Adipocyte (in vitro differentiated cells): ENCODE measurements around the gene PDE9A.

ENCODE experiments used
- DNase-seq: peaks from one replicate; pipeline ENCODE4 v3.0.0-alpha.2; 2015; ENCODE audit warnings: low read depth
- H3K27me3 ChIP-seq: replicated peaks from 2 replicates; pipeline ENCODE4 v1.7.0; 2013; ENCODE audit warnings: mild to moderate bottlenecking, low read length, moderate library complexity; ENCODE audit not compliant: control insufficient read depth, insufficient read depth
- H3K36me3 ChIP-seq: 2 replicates; pipeline ENCODE4 v1.7.0; 2013; ENCODE audit warnings: low read length, mild to moderate bottlenecking, moderate library complexity; ENCODE audit not compliant: control insufficient read depth, insufficient read depth, severe bottlenecking
- H3K4me1 ChIP-seq: 2 replicates; pipeline ENCODE4 v1.7.0; 2013; ENCODE audit warnings: mild to moderate bottlenecking, low read length, moderate library complexity; ENCODE audit not compliant: control insufficient read depth, insufficient read depth
- H3K4me3 ChIP-seq: 2 replicates; pipeline ENCODE4 v1.7.0; 2013; ENCODE audit warnings: mild to moderate bottlenecking, low read length, moderate library complexity
- H3K9ac ChIP-seq: 2 replicates; pipeline ENCODE4 v1.7.0; 2013; ENCODE audit warnings: mild to moderate bottlenecking, low read length, moderate library complexity
- H3K9me3 ChIP-seq: 2 replicates; pipeline ENCODE4 v1.7.0; 2013; ENCODE audit warnings: mild to moderate bottlenecking, low read length, moderate library complexity; ENCODE audit not compliant: control insufficient read depth

PDE9A gene

GRCh38 chr21:42753804-42754203, 100.4 kb downstream of the PDE9A start:
- peaks cover 8% of the 10 kb centered on the region for H3K27me3 ChIP-seq
- H3K9me3 ChIP-seq: no peaks in the 10 kb centered on the region
- no peaks in the 10 kb centered on the region for H3K4me1 ChIP-seq
- no peak overlapping the region for H3K9ac ChIP-seq
- no peak for DNase-seq
- no peaks in the 10 kb centered on the region for H3K36me3 ChIP-seq
- no peak overlapping the region for H3K4me3 ChIP-seq

- no peaks in the 10 kb centered on the region for H3K36me3 ChIP-seq
- H3K9me3 ChIP-seq: no peaks in the 10 kb centered on the region
- peaks cover 14% of the 10 kb centered on the region for H3K27me3 ChIP-seq
- no peaks in the 10 kb centered on the region for H3K4me1 ChIP-seq
- no peak for DNase-seq
- no peak overlapping the region for H3K9ac ChIP-seq
- H3K4me3 ChIP-seq: no peak overlapping the region
Measured at GRCh38 chr21:42754270-42754933, 101.0 kb downstream of the PDE9A start.

GRCh38 chr21:42755031-42755665, 101.7 kb downstream of the PDE9A start:
- Histone ChIP-seq H3K9me3 (no peaks in the 10 kb centered on the region), H3K4me3 (no peak overlapping the region), H3K9ac (no peak overlapping the region), H3K36me3 (no peaks in the 10 kb centered on the region), H3K27me3 (peaks cover 16% of the 10 kb centered on the region), H3K4me1 (no peaks in the 10 kb centered on the region)
- no peak for DNase-seq

GRCh38 chr21:42755766-42756579, 102.6 kb downstream of the PDE9A start:
- H3K36me3 ChIP-seq: no peaks in the 10 kb centered on the region
- no peak overlapping the region for H3K9ac ChIP-seq
- no peaks in the 10 kb centered on the region for H3K9me3 ChIP-seq
- DNase-seq: no peak
- peaks cover 16% of the 10 kb centered on the region for H3K27me3 ChIP-seq
- no peaks in the 10 kb centered on the region for H3K4me1 ChIP-seq
- H3K4me3 ChIP-seq: no peak overlapping the region

GRCh38 chr21:42756580-42757250, 103.3 kb downstream of the PDE9A start:
- Histone ChIP-seq H3K27me3 (peaks cover 16% of the 10 kb centered on the region), H3K9ac (no peak overlapping the region), H3K9me3 (no peaks in the 10 kb centered on the region), H3K36me3 (no peaks in the 10 kb centered on the region), H3K4me1 (no peaks in the 10 kb centered on the region), H3K4me3 (no peak overlapping the region)
- DNase-seq: no peak

GRCh38 chr21:42757422-42757821, 104.0 kb downstream of the PDE9A start:
- peaks cover 16% of the 10 kb centered on the region for H3K27me3 ChIP-seq
- H3K4me1 ChIP-seq: no peaks in the 10 kb centered on the region
- DNase-seq: no peak

GRCh38 chr21:42757826-42758655, 104.6 kb downstream of the PDE9A start:
- no peak for DNase-seq
- Histone ChIP-seq H3K9me3 (no peaks in the 10 kb centered on the region), H3K9ac (no peak overlapping the region), H3K36me3 (no peaks in the 10 kb centered on the region), H3K4me1 (no peaks in the 10 kb centered on the region), H3K27me3 (peaks cover 16% of the 10 kb centered on the region), H3K4me3 (no peak overlapping the region)

More at GRCh38 chr21:42757422-42757821, 104.0 kb downstream of the PDE9A start:
- no peaks in the 10 kb centered on the region for H3K36me3 ChIP-seq
- no peak overlapping the region for H3K9ac ChIP-seq
- no peak overlapping the region for H3K4me3 ChIP-seq
- H3K9me3 ChIP-seq: no peaks in the 10 kb centered on the region

- no peak overlapping the region for H3K4me3 ChIP-seq
- H3K4me1 ChIP-seq: no peaks in the 10 kb centered on the region
- no peaks in the 10 kb centered on the region for H3K9me3 ChIP-seq
- no peak for DNase-seq
- H3K36me3 ChIP-seq: no peaks in the 10 kb centered on the region
- H3K9ac ChIP-seq: no peak overlapping the region
- H3K27me3 ChIP-seq: peaks cover 16% of the 10 kb centered on the region
Measured at GRCh38 chr21:42758721-42759593, 105.5 kb downstream of the PDE9A start.

GRCh38 chr21:42759594-42759927, 106.1 kb downstream of the PDE9A start:
- peaks cover 16% of the 10 kb centered on the region for H3K27me3 ChIP-seq
- H3K4me1 ChIP-seq: no peaks in the 10 kb centered on the region
- H3K36me3 ChIP-seq: no peaks in the 10 kb centered on the region
- DNase-seq: no peak
- H3K4me3 ChIP-seq: no peak overlapping the region
- no peak overlapping the region for H3K9ac ChIP-seq
- H3K9me3 ChIP-seq: no peaks in the 10 kb centered on the region

GRCh38 chr21:42760361-42760950, 107.0 kb downstream of the PDE9A start:
- H3K4me3 ChIP-seq: no peak overlapping the region
- H3K27me3 ChIP-seq: peaks cover 11% of the 10 kb centered on the region
- H3K9ac ChIP-seq: no peak overlapping the region
- no peaks in the 10 kb centered on the region for H3K9me3 ChIP-seq
- no peaks in the 10 kb centered on the region for H3K36me3 ChIP-seq
- no peak for DNase-seq
- no peaks in the 10 kb centered on the region for H3K4me1 ChIP-seq
